K562 (cell line): ENCODE data around the gene TRAIP. TPM values are rescaled to one million over a fixed set of nuclear protein-coding genes. Genes with fewer than 3 reads are reported as not detected.

Source experiments
- ELF1 ChIP-seq: fragments of 200-800 bp; sonication (Bioruptor generic); IDR thresholded peaks from 2 replicates; pipeline ENCODE4 v1.6.1; 2016; ENCODE audit warnings: missing genetic modification characterization, missing compliant biosample characterization
- MBD2 ChIP-seq: sonication (generic); IDR thresholded peaks from 2 replicates; pipeline ENCODE4 v1.6.1; 2016; ENCODE audit warnings: low read depth, borderline replicate concordance
- NBN ChIP-seq: fragments of 450-650 bp; IDR thresholded peaks from 2 replicates; pipeline ENCODE4 v1.6.1; 2016; ENCODE audit warnings: low read depth, mild to moderate bottlenecking
- NONO ChIP-seq, 2 experiments: fragments of 200-400 bp in 1 of 2; fragments of 450-650 bp in 1 of 2; formaldehyde crosslinking in 1 of 2; IDR thresholded peaks; 2 replicates each; pipeline ENCODE4 v1.6.1; 2017; ENCODE audit warnings: low read depth in 2 of 2, mild to moderate bottlenecking in 2 of 2, moderate library complexity in 2 of 2, low read length in 1 of 2
- PCBP2 ChIP-seq: fragments of 200-400 bp; formaldehyde crosslinking; IDR thresholded peaks from 2 replicates; pipeline ENCODE4 v1.6.1; 2018; ENCODE audit warnings: low read length, low read depth, mild to moderate bottlenecking, moderate library complexity; ENCODE audit not compliant: poor library complexity, severe bottlenecking
- SMARCA5 ChIP-seq: fragments of 450-650 bp; IDR thresholded peaks from 2 replicates; pipeline ENCODE4 v1.6.1; 2016
- SMARCB1 ChIP-seq: IDR thresholded peaks from 2 replicates; pipeline ENCODE4 v1.6.1; 2011; ENCODE audit warnings: improper control_type of control experiment, low read depth; ENCODE audit not compliant: insufficient read length
- STAT6 ChIP-seq: sonication (generic); formaldehyde crosslinking; IDR thresholded peaks from 2 replicates; pipeline ENCODE4 v1.8.1; 2023; ENCODE audit warnings: mild to moderate bottlenecking, missing genetic modification reagents
- TSC22D4 ChIP-seq: fragments of 450-650 bp; IDR thresholded peaks from 2 replicates; pipeline ENCODE4 v1.6.1; 2016; ENCODE audit warnings: missing genetic modification characterization, missing biosample characterization, control low read depth
- USF1 ChIP-seq: sonication (generic); formaldehyde crosslinking; IDR thresholded peaks from 2 replicates; pipeline ENCODE4 v1.9.0; 2022; ENCODE audit warnings: mild to moderate bottlenecking, missing genetic modification reagents
- ZBTB33 ChIP-seq: sonication (generic); formaldehyde crosslinking; IDR thresholded peaks from 2 replicates; pipeline ENCODE4 v1.8.1; 2023; ENCODE audit warnings: mild to moderate bottlenecking, missing genetic modification reagents
- ZFPM2 ChIP-seq: fragments of 250-450 bp; sonication (Bioruptor Pico); IDR thresholded peaks from 2 replicates; pipeline ENCODE4 v1.5.1; 2022; ENCODE audit warnings: mild to moderate bottlenecking
- ZNF133 ChIP-seq: fragments of 250-450 bp; sonication (Bioruptor Pico); IDR thresholded peaks from 2 replicates; pipeline ENCODE4 v1.4.0; 2020; ENCODE audit warnings: mild to moderate bottlenecking
- ZNF140 ChIP-seq: fragments of 250-450 bp; sonication (Bioruptor Pico); IDR thresholded peaks from 2 replicates; pipeline ENCODE4 v1.8.0; 2021; ENCODE audit warnings: moderate library complexity, mild to moderate bottlenecking, inconsistent platforms
- polyA plus RNA-seq, 8 experiments: library from polyadenylated mRNA; depleted of rRNA in 4 of 8; stranded (reverse) in 5 of 8; unstranded in 3 of 8; fragments of >200 nt; fragmentation: Nextera tagmentation in 2 of 8; fragmentation: Illumina TruSeq in 1 of 8; extraction: Ambion mirVana in 2 of 8; extraction: Trizol in 1 of 8; gene quantifications; 2 replicates each; pipeline versions ENCODE4 v1.2.1 to v1.2.3, GENCODE V29; 2011 to 2014; ENCODE audit warnings: inconsistent platforms in 1 of 8, missing spikeins in 1 of 8
- total RNA-seq, 7 experiments: library from RNA; depleted of rRNA in 6 of 7; stranded (reverse); fragments of >200 nt in 6 of 7; fragmentation: Illumina TruSeq in 2 of 7; extraction: Trizol in 2 of 7; gene quantifications; 2 replicates each; pipeline versions ENCODE4 v1.2.1 to v1.2.3, GENCODE V29; 2011 to 2021; ENCODE audit warnings: low replicate concordance in 1 of 7

Gene TRAIP
- total and polyA plus RNA-seq, 9 of the 15 experiments (the other 6 are each of a cell fraction or from before 2014, with no cell fraction given), result 14.3 to 38.6 (median 21.2) TPM

GRCh38 chr3:49786357-49787181, 69.8 kb downstream of the TRAIP start, which contains the start of gene IP6K1 (continued):
- TF ChIP-seq ZNF140 (CRISPR knock-in tag) (no peak), NBN (no peak), SMARCB1 (no peak), ZFPM2 (no peak), SMARCA5 (no peak), NONO (IDR thresholded peaks at IDR 0.05; ENCODE audit: low read depth in 2 of 2, low read length in 1 of 2) (no peak), PCBP2 (no peak), MBD2 (peak; percentile 94), ZBTB33 (CRISPR knock-in tag) (no peak), USF1 (CRISPR knock-in tag) (peak; percentile 100), ELF1 (tag) (no peak), ZNF133 (CRISPR knock-in tag) (no peak), TSC22D4 (tag) (no peak), STAT6 (no peak)
